Right lobe of liver (tissue), 4 donors: ENCODE data around the gene ZNF430.
A peak's percentile ranks its signal among the peaks of the same experiment; 100 is the strongest.

Experiments
- POLR2A ChIP-seq: fragments of 450-650 bp; IDR thresholded peaks from one replicate; pipeline ENCODE4 v1.6.1; 2017; ENCODE audit warnings: antibody characterized with exemption, mild to moderate bottlenecking
- TF ChIP-seq, protein P1 (sequence below), 4 donors: fragments of 200-600 bp in 3 of 4; fragments of 450-650 bp in 1 of 4; IDR thresholded peaks; one replicate each; pipeline versions ENCODE4 v1.5.1 to v1.8.0; 2016 to 2022; ENCODE audit warnings: antibody characterized with exemption in 4 of 4, mild to moderate bottlenecking in 2 of 4
- donor health status: DM: no; HTN: no; CAD: no.
- donor health status: DM: no; HTN: no; CAD: no.
- donor health status: DM: no; HTN: yes; CAD: no.

- TF ChIP-seq, protein P1, sequence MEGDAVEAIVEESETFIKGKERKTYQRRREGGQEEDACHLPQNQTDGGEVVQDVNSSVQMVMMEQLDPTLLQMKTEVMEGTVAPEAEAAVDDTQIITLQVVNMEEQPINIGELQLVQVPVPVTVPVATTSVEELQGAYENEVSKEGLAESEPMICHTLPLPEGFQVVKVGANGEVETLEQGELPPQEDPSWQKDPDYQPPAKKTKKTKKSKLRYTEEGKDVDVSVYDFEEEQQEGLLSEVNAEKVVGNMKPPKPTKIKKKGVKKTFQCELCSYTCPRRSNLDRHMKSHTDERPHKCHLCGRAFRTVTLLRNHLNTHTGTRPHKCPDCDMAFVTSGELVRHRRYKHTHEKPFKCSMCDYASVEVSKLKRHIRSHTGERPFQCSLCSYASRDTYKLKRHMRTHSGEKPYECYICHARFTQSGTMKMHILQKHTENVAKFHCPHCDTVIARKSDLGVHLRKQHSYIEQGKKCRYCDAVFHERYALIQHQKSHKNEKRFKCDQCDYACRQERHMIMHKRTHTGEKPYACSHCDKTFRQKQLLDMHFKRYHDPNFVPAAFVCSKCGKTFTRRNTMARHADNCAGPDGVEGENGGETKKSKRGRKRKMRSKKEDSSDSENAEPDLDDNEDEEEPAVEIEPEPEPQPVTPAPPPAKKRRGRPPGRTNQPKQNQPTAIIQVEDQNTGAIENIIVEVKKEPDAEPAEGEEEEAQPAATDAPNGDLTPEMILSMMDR (IDR thresholded peaks at IDR 0.05): no peak
- peak; percentile 25 for TF ChIP-seq POLR2A
Measured at GRCh38 chr19:21020298-21021227, at the start of gene ZNF430.
